HG02852 (cell line): ENCODE data around the gene OR6F1.
A peak's percentile ranks its signal among the peaks of the same experiment; 100 is the strongest.
"Not testable (repeated sequence)": the region's sequence is repeated elsewhere in the genome, so short reads cannot be mapped to it uniquely, and the experiment has no call there.

ENCODE experiments used
- ATAC-seq: cut with Tn5 transposase; IDR thresholded peaks from one replicate; pipeline ENCODE4 v1.9.1; 2021; ENCODE audit warnings: mild to moderate bottlenecking, moderate library complexity; ENCODE audit not compliant: unreplicated experiment

Gene OR6F1

DNA sequence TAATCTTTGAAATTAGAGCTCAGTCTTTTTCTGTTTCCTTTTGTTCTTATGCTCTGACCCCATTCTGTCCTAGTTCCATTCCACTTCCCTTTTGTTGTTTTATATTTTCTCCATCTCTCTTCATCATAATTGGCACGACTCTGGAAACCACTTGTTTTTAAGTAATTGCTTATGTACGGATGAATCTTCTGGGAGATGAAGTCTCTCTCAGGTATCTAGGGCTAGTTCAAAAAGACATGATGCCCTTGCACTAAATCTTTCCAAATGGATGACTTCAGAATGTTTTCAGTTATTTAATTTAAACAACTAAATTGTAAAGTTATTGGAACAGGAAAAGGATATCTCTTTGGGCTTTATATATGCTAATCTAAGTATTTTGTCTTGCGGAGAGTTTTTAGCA is at the start of gene OR6F1:
Gene OR6F1, minus strand, starts transcription at position 101 of the 400 bp plus-strand sequence. CDS start 3,891 bp downstream, outside the sequence.
- no peak for ATAC-seq

DNA sequence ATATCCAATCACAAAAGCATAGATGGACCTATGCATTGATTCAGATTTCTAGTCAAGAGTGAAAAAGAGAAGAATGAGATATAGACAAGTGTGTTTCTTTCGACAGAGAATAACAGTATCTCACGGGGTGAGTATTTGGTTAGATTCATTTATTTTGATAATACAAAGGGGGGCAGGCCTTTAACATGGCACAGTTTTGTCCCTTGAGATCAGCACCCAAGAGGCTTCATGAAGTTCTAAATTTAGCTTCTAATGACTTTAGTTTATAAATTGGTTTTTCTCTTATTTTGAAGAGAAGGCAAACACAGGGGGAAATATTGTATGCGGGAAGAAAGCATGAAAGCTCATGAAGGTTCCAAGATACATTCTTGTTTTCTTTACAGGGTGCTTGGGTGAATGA is 44.0 kb upstream of the OR6F1 start, which contains the start of gene OR1C1:
Gene OR1C1, minus strand, starts transcription at position 101 of the 400 bp plus-strand sequence. CDS start 2,150 bp downstream, outside the sequence.
- ATAC-seq: no peak

DNA sequence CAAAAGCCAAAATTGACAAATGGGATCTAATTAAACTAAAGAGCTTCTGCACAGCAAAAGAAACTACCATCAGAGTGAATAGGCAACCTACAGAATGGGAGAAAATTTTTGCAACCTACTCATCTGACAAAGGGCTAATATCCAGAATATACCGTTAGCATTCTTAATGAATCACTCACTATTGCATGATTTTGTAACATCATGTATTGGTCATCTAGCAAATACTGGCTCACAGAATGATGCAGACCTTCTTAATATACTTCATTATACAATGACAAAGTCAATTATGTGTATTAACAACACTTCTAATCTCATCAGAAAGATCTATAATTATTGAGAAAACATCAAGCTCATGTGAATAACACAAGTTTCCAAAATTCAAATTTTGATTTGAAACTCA is 37.9 kb upstream of the OR6F1 start:
- ATAC-seq: not testable (repeated sequence)

DNA sequence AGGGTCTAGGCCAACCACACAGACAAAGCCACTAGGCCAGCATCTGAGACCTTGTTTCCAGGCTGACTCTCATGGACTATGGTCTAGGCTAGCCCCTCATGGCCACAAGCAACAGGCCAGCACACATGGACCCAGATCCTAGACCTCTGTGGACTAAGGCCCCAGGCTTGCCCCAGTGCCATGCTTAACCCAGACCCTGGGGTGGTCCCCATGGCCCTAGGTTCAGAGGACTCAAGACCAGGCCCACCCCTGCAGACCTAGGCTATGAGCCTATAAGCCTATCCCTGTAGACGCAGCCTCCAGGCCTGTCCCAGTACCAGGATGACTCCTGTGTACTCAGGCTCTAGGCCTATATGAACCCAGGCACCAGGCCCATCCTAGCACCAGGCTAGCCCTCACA is 33.4 kb upstream of the OR6F1 start:
- no peak for ATAC-seq

DNA sequence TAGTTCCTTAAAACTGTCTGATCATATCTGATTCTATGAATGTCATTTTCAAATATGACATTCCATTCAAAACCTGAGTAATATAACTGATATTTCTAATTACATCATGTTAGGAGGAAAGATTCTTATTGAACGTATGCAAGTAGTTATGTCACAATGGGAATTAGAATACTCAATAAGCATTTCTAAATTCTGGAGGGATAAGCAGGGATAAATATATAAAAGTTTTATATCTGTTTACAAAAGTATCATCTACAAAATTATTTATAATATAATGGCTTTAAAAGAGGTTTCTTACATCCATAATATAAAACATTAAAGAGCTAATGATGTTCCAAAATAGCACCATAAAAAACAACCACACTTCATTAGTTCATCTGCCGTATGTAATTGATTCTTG is 31.6 kb upstream of the OR6F1 start, which contains the start of gene OR14A2:
Gene OR14A2, minus strand, starts transcription at position 101 of the 400 bp plus-strand sequence.
- ATAC-seq: no peak

DNA sequence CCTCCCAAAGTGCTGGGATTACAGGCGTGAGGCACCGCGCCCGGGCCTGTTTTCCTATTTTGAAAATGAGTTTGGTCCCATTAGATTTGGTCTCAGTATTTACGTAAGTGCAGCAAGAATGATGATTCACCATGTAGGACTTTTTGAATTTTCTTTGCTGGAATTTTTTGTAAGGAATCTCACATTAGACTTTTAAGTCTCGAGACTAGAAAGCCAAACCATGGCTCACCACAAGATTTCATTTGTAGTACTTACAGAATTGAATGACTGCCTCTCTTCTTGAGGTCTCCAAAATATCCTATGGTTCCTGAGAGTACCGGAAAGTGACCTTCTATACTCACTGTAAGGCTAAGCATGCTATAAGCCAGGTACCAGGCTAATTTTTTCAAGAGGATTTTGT is 31.2 kb upstream of the OR6F1 start:
- no peak for ATAC-seq

DNA sequence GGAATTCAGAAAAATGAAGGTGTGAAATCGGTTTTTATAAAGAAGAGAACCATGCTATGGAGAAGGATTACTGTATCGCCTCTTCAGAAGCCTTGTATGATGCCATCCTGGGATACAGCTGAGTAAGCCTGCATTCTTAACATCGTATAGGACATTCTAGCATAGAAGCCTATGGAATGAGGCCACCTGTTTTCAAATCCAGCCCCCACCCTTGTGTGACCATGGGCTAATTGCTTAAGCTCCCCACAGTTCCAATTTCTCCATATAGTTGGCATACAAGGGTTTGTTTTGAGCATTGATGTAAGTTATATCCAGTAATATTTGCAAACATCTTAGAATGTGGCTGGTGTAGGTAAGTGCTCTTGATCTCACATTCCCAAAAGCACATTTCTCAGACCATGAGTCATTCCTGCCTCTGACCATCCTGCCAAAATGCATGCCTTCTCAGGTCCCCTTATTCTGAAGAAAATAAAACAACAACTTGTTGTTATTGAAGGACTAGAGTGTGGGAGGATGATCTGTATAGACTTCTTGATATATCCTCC is 30.0 kb upstream of the OR6F1 start:
- ATAC-seq: no peak

DNA sequence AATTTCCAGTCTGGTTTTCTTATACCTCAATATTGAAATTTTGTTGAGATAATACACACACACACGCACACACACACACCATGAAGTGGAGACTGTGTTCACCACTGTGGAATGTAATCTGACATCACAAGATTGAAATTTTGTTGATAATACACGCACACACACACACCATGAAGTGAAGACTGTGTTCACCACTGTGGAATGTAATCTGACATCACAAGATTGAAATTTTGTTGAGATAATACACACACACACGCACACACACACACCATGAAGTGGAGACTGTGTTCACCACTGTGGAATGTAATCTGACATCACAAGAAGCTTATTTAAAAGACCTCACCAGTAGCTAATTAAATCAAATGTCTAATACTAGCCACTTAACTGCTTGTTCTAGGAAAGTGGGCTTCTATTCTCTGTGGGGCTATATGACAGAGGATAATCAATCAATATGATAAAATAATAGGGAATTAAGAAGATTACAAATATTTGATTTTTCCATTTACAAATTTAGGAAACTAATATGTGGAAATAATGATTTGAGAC is 25.8 kb upstream of the OR6F1 start:
- not testable (repeated sequence) for ATAC-seq

DNA sequence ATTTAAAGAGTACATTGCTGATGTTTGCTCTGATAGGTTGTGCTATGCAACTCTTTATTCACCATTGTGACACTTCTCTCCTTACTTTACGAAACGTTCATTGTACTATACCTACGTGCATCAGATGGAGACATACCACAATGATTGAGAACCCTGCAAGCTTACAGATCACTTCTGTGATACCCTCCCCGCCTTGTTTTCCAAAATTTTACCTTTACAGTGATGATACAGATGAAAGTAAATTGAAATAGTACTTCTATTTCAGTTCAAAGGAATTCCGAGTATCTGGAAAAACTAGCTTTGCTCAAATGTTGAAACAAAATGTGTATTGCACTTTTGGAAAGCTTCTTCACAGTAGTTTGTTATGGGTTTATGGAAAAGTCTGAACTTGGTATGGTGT is 25.3 kb upstream of the OR6F1 start:
- ATAC-seq: no peak

DNA sequence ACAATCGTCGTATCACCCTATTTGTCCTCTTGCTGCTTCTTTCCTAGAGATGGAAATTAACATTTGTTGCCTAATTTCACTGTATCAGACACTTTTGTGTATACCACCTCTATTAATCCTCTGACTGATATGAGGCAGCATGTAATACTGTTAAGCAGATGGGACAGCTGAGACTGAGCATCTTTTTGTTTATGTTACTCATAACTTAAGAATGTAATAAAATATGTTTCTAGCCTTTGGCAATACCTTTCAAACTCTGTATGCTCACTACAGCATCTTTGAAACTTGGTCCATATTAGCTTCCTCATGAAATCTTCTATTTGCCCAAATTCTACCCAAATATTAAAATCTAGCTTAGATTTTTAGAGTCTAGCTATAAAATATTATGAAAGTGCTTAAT is 24.3 kb upstream of the OR6F1 start:
- ATAC-seq: no peak

DNA sequence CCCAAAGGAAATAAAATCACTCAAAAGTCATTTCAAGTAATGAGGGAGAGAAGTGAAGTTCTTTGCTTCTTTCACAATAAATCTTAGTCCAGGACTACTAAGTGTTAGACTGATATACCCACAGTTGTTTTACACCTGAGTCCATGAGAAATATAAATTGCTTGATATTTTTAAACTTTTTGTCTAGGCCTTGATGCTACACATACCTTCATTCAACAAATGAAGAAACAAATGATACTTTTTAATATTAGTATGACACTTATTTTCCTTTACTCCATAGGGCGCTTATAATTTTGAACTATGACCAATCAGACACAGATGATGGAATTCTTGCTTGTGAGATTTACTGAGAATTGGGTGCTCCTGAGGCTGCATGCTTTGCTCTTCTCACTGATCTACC is 21.9 kb upstream of the OR6F1 start, which contains the start of gene OR14K1:
Gene OR14K1, plus strand, starts transcription at position 301 of the 400 bp plus-strand sequence. Its CDS starts 0 bp downstream, at position 301.
- no peak for ATAC-seq

DNA sequence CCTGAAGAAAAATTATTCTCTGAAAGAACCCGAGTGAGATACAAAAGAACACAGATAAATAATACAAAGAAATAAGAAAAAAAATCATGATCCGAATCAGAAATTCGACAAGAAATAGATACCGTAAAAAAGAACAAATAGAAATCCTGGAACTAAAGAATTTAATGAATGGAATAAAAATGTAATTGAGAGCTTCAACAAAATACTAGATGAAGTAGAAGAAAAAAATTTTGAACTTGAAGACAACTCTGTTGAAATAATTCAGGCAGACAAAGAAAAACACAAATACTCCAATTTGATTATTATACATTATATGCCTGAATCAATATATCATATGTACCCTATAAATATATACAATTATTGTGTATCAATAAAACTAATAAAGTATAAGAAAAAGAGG is 4.8 kb upstream of the OR6F1 start:
- ATAC-seq: no peak

DNA sequence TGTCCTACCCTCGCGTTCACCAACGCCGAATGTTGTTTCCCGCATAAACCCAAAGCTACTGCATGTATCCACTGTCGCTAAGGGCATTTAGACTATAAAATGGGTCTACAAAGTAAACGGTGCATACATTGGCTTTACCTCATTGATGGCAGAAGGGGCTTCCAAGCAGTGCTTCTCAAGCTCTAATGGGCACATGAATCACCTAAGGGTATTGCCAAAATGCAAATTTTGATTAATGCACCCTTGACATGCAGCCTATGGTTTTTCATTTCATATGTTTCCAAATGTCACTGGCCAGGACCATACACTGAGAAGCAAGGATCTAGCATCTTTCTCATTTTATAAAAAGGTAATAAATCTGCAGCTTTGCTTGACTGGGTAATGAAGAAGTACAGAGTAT is 2.7 kb downstream of the OR6F1 start:
- no peak for ATAC-seq

DNA sequence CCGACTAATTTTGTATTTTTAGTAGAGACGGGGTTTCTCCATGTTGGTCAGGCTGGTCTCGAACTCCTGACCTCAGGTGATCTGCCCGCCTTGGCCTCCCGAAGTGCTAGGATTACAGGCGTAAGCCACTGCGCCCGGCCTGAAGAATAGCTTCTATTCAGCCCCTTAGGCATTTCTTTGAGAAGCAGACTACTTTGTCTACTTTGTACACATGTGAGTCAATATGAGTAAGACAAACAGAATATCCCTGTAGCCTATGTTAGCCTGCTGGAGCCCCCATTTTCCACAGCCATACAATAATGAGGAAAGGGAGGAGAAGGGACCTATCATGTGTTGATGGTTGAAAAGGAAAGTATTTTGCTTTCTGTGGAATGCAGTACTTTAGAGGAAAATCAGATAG is 5.8 kb downstream of the OR6F1 start:
- not testable (repeated sequence) for ATAC-seq

DNA sequence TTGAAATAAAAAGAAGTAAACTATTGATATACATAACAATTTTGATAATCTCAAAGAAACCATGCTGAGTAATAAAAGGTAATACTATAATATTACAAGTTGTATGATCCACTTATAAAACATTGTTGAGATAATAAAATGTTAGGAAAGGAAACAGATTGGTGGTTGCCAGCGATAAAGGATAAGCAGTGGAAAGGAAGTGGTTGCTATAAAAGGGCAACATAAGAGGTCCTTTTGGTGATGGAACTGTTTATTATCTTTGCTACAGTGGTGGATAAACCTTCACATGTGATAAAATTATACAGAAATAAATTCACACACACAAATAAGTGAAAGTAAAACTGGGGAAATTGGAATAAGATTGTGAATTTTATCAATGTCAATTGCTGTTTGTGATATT is 15.1 kb downstream of the OR6F1 start:
- no peak for ATAC-seq

DNA sequence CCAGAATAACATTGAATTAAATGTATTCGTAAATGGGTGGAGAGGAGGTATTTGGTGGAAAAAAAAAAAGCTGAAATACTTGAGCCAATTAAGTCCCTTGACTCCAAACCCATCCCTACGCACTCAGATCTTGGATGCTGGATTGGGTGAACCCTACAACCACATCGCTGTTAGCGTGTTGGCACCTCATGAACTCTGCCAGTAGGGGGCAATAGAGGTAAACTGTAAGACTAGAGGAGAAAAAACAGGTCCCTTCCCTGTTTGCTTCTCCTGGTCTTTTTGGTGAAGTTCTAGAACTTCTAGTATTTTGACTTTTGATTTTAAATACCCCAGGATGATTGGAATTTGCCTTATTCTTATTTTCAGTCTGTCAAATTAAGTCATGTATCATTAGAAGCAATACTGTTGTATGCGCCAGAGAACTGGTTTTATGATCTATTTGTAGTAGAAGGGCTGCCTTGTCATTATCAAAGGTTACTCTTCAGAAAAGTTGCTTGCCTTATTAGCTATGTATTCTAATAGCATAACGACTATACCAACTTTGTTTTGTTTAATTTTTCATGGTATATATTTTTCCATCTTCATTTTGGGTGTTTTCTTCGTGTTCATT is 35.1 kb downstream of the OR6F1 start:
- ATAC-seq: peak; percentile 93

DNA sequence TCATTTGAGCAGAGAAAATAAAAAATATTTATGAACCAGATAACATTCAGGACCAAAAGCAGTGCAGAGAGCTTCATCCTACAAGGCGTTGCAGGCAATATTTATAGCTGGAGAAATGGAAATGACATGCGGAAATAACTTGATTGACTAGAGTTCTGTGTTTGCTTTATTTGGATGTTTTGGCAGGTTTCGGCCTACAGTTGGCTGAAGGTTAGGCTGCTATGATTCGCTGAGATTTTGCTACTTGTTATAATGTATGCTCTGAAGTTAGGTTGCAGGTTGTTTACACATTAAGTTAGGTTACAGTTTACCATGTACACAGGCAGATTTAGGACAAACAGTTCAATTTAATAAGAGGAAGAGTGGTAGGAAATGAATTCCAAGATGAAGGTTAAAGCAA is 36.3 kb downstream of the OR6F1 start:
- ATAC-seq: no peak

DNA sequence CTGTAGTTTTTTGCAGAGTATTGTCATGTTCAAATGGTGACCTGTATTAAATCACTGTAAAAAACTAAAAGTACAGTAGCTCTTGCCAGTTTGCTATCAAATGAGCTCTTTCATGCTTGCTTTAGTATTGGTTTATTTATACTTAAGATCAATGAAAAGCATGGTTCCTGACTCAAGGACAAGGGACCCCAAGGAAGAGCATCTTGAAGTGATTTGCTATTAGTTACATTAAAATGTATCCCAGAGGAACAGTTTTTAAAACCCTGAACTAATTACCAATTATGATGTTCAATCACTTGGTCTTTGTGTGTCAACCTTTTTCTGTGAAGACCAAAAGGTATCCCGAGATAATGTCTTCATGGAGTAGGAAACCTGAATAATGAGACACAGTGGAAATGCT is 36.8 kb downstream of the OR6F1 start, which contains the start of gene OR13G1:
Gene OR13G1, minus strand, starts transcription at position 101 of the 400 bp plus-strand sequence. CDS start 6,698 bp downstream, outside the sequence.
- no peak for ATAC-seq

DNA sequence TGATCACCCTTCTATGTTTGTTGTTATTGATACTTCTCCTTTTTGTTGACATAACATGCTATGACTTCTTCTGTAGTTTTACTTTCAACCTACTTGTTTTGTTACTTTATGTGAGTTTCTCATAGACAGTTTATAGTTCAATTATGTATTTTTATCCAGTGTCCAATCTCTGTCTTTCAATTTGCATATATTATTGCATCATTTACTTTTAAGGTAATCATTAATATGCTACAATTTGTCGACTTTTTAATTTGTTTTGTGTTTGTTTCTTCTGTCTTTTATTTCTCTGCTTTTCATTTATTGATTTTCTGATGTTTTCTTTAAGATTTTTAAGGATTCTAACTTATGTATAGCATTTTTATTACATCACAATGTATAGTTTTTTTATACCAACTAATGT is 47.2 kb downstream of the OR6F1 start:
- no peak for ATAC-seq
